Endothelial cell of umbilical vein (primary cell): ENCODE data around the gene EML4. TPM values are rescaled to one million over a fixed set of nuclear protein-coding genes. Genes with fewer than 3 reads are reported as not detected.

Experiments used
- BruUV-seq: library from RNA; stranded (reverse); fragments of 400-500 nt; replicated peaks from 2 replicates; lab custom pipeline; 2021; lab: Mats Ljungman, UMichigan
- CTCF ChIA-PET: fragments of 300-600, 350-600 bp; sonication (Branson Sonifier 250); formaldehyde crosslinking; loops from one replicate; lab custom pipeline; 2021; ENCODE audit warnings: antibody characterized with exemption, inconsistent platforms; lab: Charles Lee
- POLR2A ChIA-PET: fragments of 300-600, 350-600 bp; sonication (Branson Sonifier 250); formaldehyde crosslinking; loops from one replicate; lab custom pipeline; 2021; ENCODE audit warnings: antibody characterized with exemption, inconsistent platforms; lab: Charles Lee
- DNase-seq: peaks from one replicate; pipeline ENCODE4 v3.0.0-alpha.2; 2011; ENCODE audit warnings: low read depth, low spot score
- FAIRE-seq: peaks from 2 replicates; lab custom pipeline; 2011; peaks lifted over from hg19 to GRCh38; lab: Jason Lieb, UNC
- H2AFZ ChIP-seq: 2 replicates; pipeline ENCODE4 v1.6.0; 2012; ENCODE audit warnings: low read depth, low read length, control low read depth, inconsistent platforms
- H3K27ac ChIP-seq: 2 replicates; pipeline ENCODE4 v1.5.1; 2011; ENCODE audit warnings: low read depth, mild to moderate bottlenecking, control low read depth, low read length, moderate library complexity; ENCODE audit not compliant: insufficient read depth
- H3K27me3 ChIP-seq, 2 experiments: 2 replicates each; pipeline versions ENCODE4 v1.6.0 to v1.6.1; 2011; ENCODE audit warnings: low read length in 2 of 2, mixed read lengths in 1 of 2; ENCODE audit not compliant: control insufficient read depth in 2 of 2, insufficient read depth in 2 of 2
- H3K36me3 ChIP-seq, 2 experiments: 2 replicates in 1 of 2; 3 replicates in 1 of 2; pipeline ENCODE4 v1.5.1; 2011; ENCODE audit warnings: low read length in 2 of 2, mild to moderate bottlenecking in 1 of 2, moderate library complexity in 1 of 2; ENCODE audit not compliant: control insufficient read depth in 2 of 2, insufficient read depth in 2 of 2; ENCODE audit errors: extremely low read depth in 1 of 2
- H3K4me1 ChIP-seq: 3 replicates; pipeline ENCODE4 v1.5.1; 2011; ENCODE audit warnings: mild to moderate bottlenecking, low read length; ENCODE audit not compliant: control insufficient read depth, insufficient read depth; ENCODE audit errors: extremely low read depth
- H3K4me2 ChIP-seq: 2 replicates; pipeline ENCODE4 v1.6.1; 2011; ENCODE audit warnings: low read length, control low read depth, mixed read lengths; ENCODE audit not compliant: insufficient read depth
- H3K4me3 ChIP-seq, 3 experiments: fragments of 200-600 bp in 1 of 3; sonication (generic), shearing (Covaris generic) in 1 of 3; replicated peaks in 1 of 3; 2 replicates each; pipeline ENCODE4 v1.5.1; 2011 to 2016; ENCODE audit warnings: control low read depth in 3 of 3, low read length in 3 of 3, mild to moderate bottlenecking in 2 of 3, inconsistent platforms in 1 of 3, low read depth in 1 of 3, moderate library complexity in 1 of 3; ENCODE audit not compliant: insufficient read depth in 1 of 3
- H3K79me2 ChIP-seq: 2 replicates; pipeline ENCODE4 v1.6.0; 2012; ENCODE audit warnings: low read length, inconsistent platforms; ENCODE audit not compliant: control insufficient read depth, insufficient read depth
- H3K9ac ChIP-seq: replicated peaks from 2 replicates; pipeline ENCODE3; 2011; ENCODE audit warnings: low read length, control low read depth; ENCODE audit not compliant: insufficient read depth; ENCODE audit errors: extremely low read depth
- H3K9me1 ChIP-seq: replicated peaks from 3 replicates; pipeline ENCODE4 v1.6.0; 2011; ENCODE audit warnings: mild to moderate bottlenecking, low read length; ENCODE audit not compliant: control insufficient read depth, insufficient read depth; ENCODE audit errors: extremely low read depth
- H3K9me3 ChIP-seq: replicated peaks from 2 replicates; pipeline ENCODE4 v1.5.1; 2012; ENCODE audit warnings: low read length, inconsistent platforms; ENCODE audit not compliant: control insufficient read depth, insufficient read depth
- H4K20me1 ChIP-seq: replicated peaks from 2 replicates; pipeline ENCODE3; 2011; ENCODE audit warnings: mild to moderate bottlenecking, low read length; ENCODE audit not compliant: control insufficient read depth, insufficient read depth; ENCODE audit errors: extremely low read depth
- EZH2 ChIP-seq: IDR thresholded peaks from 2 replicates; pipeline ENCODE4 v1.6.1; 2012; ENCODE audit warnings: borderline replicate concordance, low read depth, mild to moderate bottlenecking, moderate library complexity, low read length, inconsistent platforms; ENCODE audit not compliant: severe bottlenecking
- GATA2 ChIP-seq: IDR thresholded peaks from 2 replicates; pipeline ENCODE4 v1.7.0; 2011; ENCODE audit warnings: low read depth, mild to moderate bottlenecking, moderate library complexity, mixed read lengths, low read length; ENCODE audit not compliant: insufficient read length, insufficient read depth
- JUN ChIP-seq: IDR thresholded peaks from 2 replicates; pipeline ENCODE4 v1.6.1; 2011; ENCODE audit warnings: borderline replicate concordance, low read depth; ENCODE audit not compliant: insufficient read length, insufficient read depth
- POLR2A ChIP-seq: IDR thresholded peaks from 2 replicates; pipeline ENCODE4 v1.6.1; 2012; ENCODE audit warnings: low read depth, mild to moderate bottlenecking, control low read depth, low read length
- dilution Hi-C: fragments of 300-500 bp; cut with MboI; formaldehyde crosslinking; loops from one replicate; pipeline ENCODE4 v1.15.0; 2019; ENCODE audit warnings: low sequenced_read_pairs; ENCODE audit not compliant: extremely low pct_ligation_motif_present
- intact Hi-C: fragments of 100-400 bp; cut with micrococcal nuclease; formaldehyde crosslinking; loops from one replicate; pipeline ENCODE4 v1.10.0; 2022
- polyA plus RNA-seq, 4 experiments: library from polyadenylated mRNA; depleted of rRNA in 3 of 4; stranded (reverse) in 3 of 4; unstranded in 1 of 4; fragments of >200 nt; gene quantifications; 2 replicates each; pipeline versions ENCODE4 v1.2.1 to v1.2.3, GENCODE V29; 2011 to 2012; ENCODE audit warnings: missing spikeins in 1 of 4
- total RNA-seq: library from RNA; stranded (reverse); gene quantifications from 2 replicates; pipeline ENCODE4 v1.2.3, GENCODE V29; 2021
- TF ChIP-seq, protein P1 (sequence below): IDR thresholded peaks from 2 replicates; pipeline ENCODE4 v1.6.1; 2011; ENCODE audit not compliant: insufficient read depth, insufficient read length
- TF ChIP-seq, protein P2 (sequence below), 2 donors: IDR thresholded peaks; 1 replicate in 1 of 2; 2 replicates in 1 of 2; pipeline ENCODE4 v1.5.1; 2011; ENCODE audit warnings: low read length in 2 of 2, mild to moderate bottlenecking in 2 of 2, moderate library complexity in 2 of 2, control low read depth in 1 of 2, inconsistent platforms in 1 of 2, low read depth in 1 of 2; ENCODE audit not compliant: insufficient read depth in 1 of 2; ENCODE audit errors: extremely low read depth in 1 of 2

The EML4 gene
- total and polyA plus RNA-seq, 2 donors (not counting 3 experiments of a cell fraction or from before 2014, with no cell fraction given) = 13.3 to 32.0 TPM

DNA sequence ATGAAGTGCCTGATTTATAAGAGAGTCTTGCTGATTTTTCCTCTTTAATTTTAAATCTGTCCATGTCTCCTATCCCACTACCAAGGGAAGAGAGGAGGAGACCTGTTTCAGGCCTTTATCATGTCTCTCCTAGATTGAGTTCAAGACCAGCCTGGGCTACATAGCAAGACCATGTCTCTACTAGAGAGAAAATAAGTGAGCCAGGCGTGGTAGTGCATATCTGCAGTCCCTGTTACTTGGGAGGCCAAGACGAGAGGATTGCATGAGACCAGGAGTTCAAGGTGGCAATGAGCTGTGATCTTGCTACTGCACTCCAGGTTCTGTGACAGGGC, 20.0 kb downstream of the EML4 start:
- Histone ChIP-seq H3K9me1 (no peaks in the 10 kb centered on the region), H3K9ac (no peak overlapping the region), H3K9me3 (no peaks in the 10 kb centered on the region), H2AFZ (no peak overlapping the region), H3K36me3 (no peaks in the 10 kb centered on the region), H4K20me1 (no peaks in the 10 kb centered on the region), H3K27me3 (no peaks in the 10 kb centered on the region), H3K4me3 (no peak overlapping the region), H3K4me2 (no peak overlapping the region), H3K4me1 (no peaks in the 10 kb centered on the region), H3K79me2 (peaks cover 8% of the 10 kb centered on the region), H3K27ac (no peak overlapping the region)
- no peak for TF ChIP-seq GATA2
- TF ChIP-seq, protein P1, sequence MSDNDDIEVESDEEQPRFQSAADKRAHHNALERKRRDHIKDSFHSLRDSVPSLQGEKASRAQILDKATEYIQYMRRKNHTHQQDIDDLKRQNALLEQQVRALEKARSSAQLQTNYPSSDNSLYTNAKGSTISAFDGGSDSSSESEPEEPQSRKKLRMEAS = no peak
- TF ChIP-seq EZH2 = no peak
- TF ChIP-seq, protein P2, sequence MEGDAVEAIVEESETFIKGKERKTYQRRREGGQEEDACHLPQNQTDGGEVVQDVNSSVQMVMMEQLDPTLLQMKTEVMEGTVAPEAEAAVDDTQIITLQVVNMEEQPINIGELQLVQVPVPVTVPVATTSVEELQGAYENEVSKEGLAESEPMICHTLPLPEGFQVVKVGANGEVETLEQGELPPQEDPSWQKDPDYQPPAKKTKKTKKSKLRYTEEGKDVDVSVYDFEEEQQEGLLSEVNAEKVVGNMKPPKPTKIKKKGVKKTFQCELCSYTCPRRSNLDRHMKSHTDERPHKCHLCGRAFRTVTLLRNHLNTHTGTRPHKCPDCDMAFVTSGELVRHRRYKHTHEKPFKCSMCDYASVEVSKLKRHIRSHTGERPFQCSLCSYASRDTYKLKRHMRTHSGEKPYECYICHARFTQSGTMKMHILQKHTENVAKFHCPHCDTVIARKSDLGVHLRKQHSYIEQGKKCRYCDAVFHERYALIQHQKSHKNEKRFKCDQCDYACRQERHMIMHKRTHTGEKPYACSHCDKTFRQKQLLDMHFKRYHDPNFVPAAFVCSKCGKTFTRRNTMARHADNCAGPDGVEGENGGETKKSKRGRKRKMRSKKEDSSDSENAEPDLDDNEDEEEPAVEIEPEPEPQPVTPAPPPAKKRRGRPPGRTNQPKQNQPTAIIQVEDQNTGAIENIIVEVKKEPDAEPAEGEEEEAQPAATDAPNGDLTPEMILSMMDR (IDR thresholded peaks at IDR 0.05; ENCODE audit: extremely low read depth in 1 of 2, insufficient read depth in 1 of 2, low read depth in 1 of 2, low read length in 2 of 2) = no peak
- no peak for TF ChIP-seq POLR2A
- TF ChIP-seq JUN = no peak
- FAIRE-seq = no peak
- dilution Hi-C loops = no loop called here
- ChIA-PET CTCF (interaction anchor here (1.6 kb wide), 1 partner anchor 139 kb away, joined by 6 read pairs; no protein-coding TSS in a partner anchor), POLR2A (no interaction called here)
- intact Hi-C loops = no loop called here
- no peak for DNase-seq
- BruUV-seq = no TSS peak
